ENCODE measurements around the gene ZNF619.

The ZNF619 gene

DNA sequence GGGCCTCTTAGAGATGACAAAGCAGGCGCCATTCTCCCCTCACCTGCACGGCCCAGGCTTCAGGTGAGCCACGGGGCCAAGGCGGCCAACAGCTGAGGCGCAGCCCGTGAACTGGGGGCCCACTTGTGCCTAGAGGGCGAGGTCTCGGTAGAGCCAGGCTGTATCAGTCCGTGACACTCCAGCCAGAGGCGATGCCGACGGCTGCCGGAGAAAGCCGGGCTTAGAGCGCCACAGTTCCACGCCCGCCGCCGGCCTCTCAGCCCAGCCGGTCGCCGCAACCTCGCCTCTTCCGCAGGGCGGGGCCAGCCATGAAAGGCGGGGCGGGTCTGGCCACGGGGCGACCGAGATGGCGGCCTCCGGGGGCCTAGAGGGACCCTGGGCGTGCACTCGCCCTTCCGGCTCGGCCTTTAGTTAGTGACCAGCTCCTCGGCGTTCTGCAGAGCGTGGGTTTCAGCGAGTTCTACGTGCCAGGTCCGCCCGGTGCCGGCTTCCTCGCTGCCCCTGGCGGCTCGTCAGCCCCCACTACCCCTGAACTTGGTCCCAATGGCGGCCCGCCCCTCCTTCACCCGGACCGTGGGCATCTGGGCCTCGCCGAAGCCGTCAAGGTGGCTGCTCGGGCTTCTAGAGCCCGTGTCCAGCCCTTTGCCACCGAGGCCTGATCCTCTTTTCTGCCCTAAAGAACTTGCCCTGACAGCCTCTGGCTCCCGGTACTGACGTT is 47.8 kb downstream of the ZNF619 start, which contains the start of gene ZNF621:
Gene ZNF621 (plus strand): TSS at position 393 of the 718 bp plus-strand sequence. CDS start 881 bp downstream, outside the sequence.
- peak within 1 kb of the TSS; percentile 97 for H2BK15ac ChIP-seq (ENCODE audit: low read depth, poor library complexity, severe bottlenecking)
- peak within 1 kb of the TSS in 1 of 2 experiments; percentile 57 for H3K23ac ChIP-seq (ENCODE audit: low read length in 2 of 2)
- H2BK12ac ChIP-seq (ENCODE audit: low read length in 2 of 2): peak within 1 kb of the TSS in 1 of 2 experiments; percentile 29
- peak within 1 kb of the TSS; percentile 59 for H2BK120ac ChIP-seq (ENCODE audit: low read depth, low read length)
- H3K4me2 ChIP-seq (ENCODE audit: low read length, poor library complexity, severe bottlenecking): peak within 1 kb of the TSS; percentile 92
- H3K27me3 ChIP-seq (ENCODE audit: control insufficient read depth in 1 of 2, insufficient read depth in 1 of 2, low read length in 2 of 2): no peaks in the 10 kb centered on the region
- peak within 1 kb of the TSS; percentile 100 for H4K8ac ChIP-seq (ENCODE audit: low read length)
- H2AFZ ChIP-seq (ENCODE audit: low read depth, low read length): peak within 1 kb of the TSS; percentile 96
- peaks cover 9% of the 10 kb centered on the region for H3K79me1 ChIP-seq (replicated peaks; ENCODE audit: low read length, poor library complexity, severe bottlenecking)
- H3K9ac ChIP-seq (ENCODE audit: low read length): peak within 1 kb of the TSS; percentile 99
- H3K18ac ChIP-seq (ENCODE audit: low read depth in 1 of 2, low read length in 2 of 2): peak within 1 kb of the TSS; percentile 94 to 99
- peaks cover 7% of the 10 kb centered on the region for H3K4me1 ChIP-seq (ENCODE audit: control insufficient read depth, insufficient read depth, low read depth, low read length)
- H2BK5ac ChIP-seq (ENCODE audit: low read depth, low read length, poor library complexity, severe bottlenecking): no peak within 1 kb of the TSS
- H3K9me3 ChIP-seq (ENCODE audit: control insufficient read depth, low read length): peaks cover 1% of the 10 kb centered on the region
- H3K36me3 ChIP-seq (ENCODE audit: control insufficient read depth in 1 of 2, insufficient read depth in 2 of 2, low read depth in 1 of 2, low read length in 2 of 2): peaks cover 9 to 35% of the 10 kb centered on the region in 2 experiments
- 2% methylated on average over 55 of the region's 59 CpGs for WGBS
- H4K91ac ChIP-seq (ENCODE audit: low read length): peak within 1 kb of the TSS; percentile 100
- DNase-seq: peak; percentile 83
- peak within 1 kb of the TSS; percentile 65 for H3K27ac ChIP-seq (ENCODE audit: low read length, poor library complexity, severe bottlenecking)
- H2AK5ac ChIP-seq (ENCODE audit: low read length, severe bottlenecking): no peak within 1 kb of the TSS
- peak within 1 kb of the TSS; percentile 90 to 97 for H3K4ac ChIP-seq (ENCODE audit: low read depth in 1 of 2, low read length in 2 of 2)
- peak within 1 kb of the TSS in 1 of 2 experiments; percentile 97 for H3K14ac ChIP-seq (ENCODE audit: low read length in 2 of 2)
- H3K4me3 ChIP-seq (ENCODE audit: insufficient read depth in 1 of 2, low read depth in 1 of 2, low read length in 2 of 2): peak within 1 kb of the TSS; percentile 72 to 98

DNA sequence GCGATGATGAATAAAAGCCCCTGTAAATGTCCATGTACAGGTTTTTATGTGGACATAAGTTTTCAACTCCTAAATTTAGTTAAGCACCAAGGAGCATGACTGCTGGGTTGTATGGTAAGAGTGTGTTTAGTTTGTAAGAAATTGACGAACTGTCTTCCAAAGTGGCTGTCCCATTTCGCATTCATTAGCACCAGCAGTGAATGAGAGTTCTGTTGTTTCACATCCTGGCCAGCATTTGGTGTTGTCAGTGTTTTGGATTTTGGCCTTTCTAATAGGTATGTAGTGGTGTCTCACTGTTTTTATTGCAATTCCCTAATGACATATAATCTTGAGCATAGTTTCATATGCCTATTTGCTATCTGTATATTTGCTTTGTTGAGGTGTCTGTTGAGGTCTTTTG is 51.5 kb downstream of the ZNF619 start:
- Histone ChIP-seq H3K4me3 (ENCODE audit: insufficient read depth in 1 of 2, low read depth in 1 of 2, low read length in 2 of 2) (no peak overlapping the region), H3K4ac (ENCODE audit: low read depth in 1 of 2, low read length in 2 of 2) (no peak overlapping the region), H3K23ac (ENCODE audit: low read length in 2 of 2) (no peak overlapping the region), H4K91ac (ENCODE audit: low read length) (no peak overlapping the region), H2BK15ac (ENCODE audit: low read depth, poor library complexity, severe bottlenecking) (no peak overlapping the region), H2BK120ac (ENCODE audit: low read depth, low read length) (no peak overlapping the region), H3K14ac (ENCODE audit: low read length in 2 of 2) (no peak overlapping the region), H3K4me2 (ENCODE audit: low read length, poor library complexity, severe bottlenecking) (no peak overlapping the region), H3K9ac (ENCODE audit: low read length) (no peak overlapping the region), H2AK5ac (ENCODE audit: low read length, severe bottlenecking) (no peak overlapping the region), H3K79me1 (replicated peaks; ENCODE audit: low read length, poor library complexity, severe bottlenecking) (peaks cover 24% of the 10 kb centered on the region), H3K27me3 (ENCODE audit: control insufficient read depth in 1 of 2, insufficient read depth in 1 of 2, low read length in 2 of 2) (no peaks in the 10 kb centered on the region), H3K9me3 (ENCODE audit: control insufficient read depth, low read length) (peaks cover 38% of the 10 kb centered on the region), H4K8ac (ENCODE audit: low read length) (no peak overlapping the region), H3K4me1 (ENCODE audit: control insufficient read depth, insufficient read depth, low read depth, low read length) (peaks cover 7% of the 10 kb centered on the region), H3K18ac (ENCODE audit: low read depth in 1 of 2, low read length in 2 of 2) (no peak overlapping the region), H2BK12ac (ENCODE audit: low read length in 2 of 2) (no peak overlapping the region), H3K36me3 (ENCODE audit: control insufficient read depth in 1 of 2, insufficient read depth in 2 of 2, low read depth in 1 of 2, low read length in 2 of 2) (peaks cover 34 to 72% of the 10 kb centered on the region in 2 experiments), H2BK5ac (ENCODE audit: low read depth, low read length, poor library complexity, severe bottlenecking) (no peak overlapping the region), H2AFZ (ENCODE audit: low read depth, low read length) (no peak overlapping the region), H3K27ac (ENCODE audit: low read length, poor library complexity, severe bottlenecking) (no peak overlapping the region)
- DNase-seq: no peak
- 98% methylated on average over 3 of the region's 3 CpGs for whole genome bisulfite sequencing

DNA sequence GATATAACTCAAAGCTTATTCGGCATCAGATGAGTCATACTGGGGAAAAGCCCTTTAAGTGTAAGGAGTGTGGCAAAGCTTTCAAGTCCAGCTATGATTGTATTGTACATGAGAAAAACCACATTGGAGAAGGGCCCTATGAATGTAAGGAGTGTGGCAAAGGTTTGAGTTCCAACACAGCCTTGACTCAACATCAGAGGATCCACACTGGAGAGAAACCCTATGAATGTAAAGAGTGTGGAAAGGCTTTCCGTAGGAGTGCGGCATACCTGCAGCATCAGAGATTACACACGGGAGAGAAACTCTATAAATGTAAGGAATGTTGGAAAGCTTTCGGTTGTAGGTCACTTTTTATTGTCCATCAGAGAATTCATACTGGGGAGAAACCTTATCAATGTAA is 55.3 kb downstream of the ZNF619 start:
- H2BK12ac ChIP-seq (ENCODE audit: low read length in 2 of 2): no peak overlapping the region
- no peak overlapping the region for H2AK5ac ChIP-seq (ENCODE audit: low read length, severe bottlenecking)
- no peak overlapping the region for H3K9ac ChIP-seq (ENCODE audit: low read length)
- H3K9me3 ChIP-seq (ENCODE audit: control insufficient read depth, low read length): peaks cover 65% of the 10 kb centered on the region
- H3K23ac ChIP-seq (ENCODE audit: low read length in 2 of 2): no peak overlapping the region
- peak overlapping the region in 1 of 2 experiments; percentile 40 for H3K4me3 ChIP-seq (ENCODE audit: insufficient read depth in 1 of 2, low read depth in 1 of 2, low read length in 2 of 2)
- no peak overlapping the region for H3K14ac ChIP-seq (ENCODE audit: low read length in 2 of 2)
- H3K4ac ChIP-seq (ENCODE audit: low read depth in 1 of 2, low read length in 2 of 2): no peak overlapping the region
- no peaks in the 10 kb centered on the region for H3K27me3 ChIP-seq (ENCODE audit: control insufficient read depth in 1 of 2, insufficient read depth in 1 of 2, low read length in 2 of 2)
- H2BK5ac ChIP-seq (ENCODE audit: low read depth, low read length, poor library complexity, severe bottlenecking): no peak overlapping the region
- H2AFZ ChIP-seq (ENCODE audit: low read depth, low read length): no peak overlapping the region
- no peak overlapping the region for H3K4me2 ChIP-seq (ENCODE audit: low read length, poor library complexity, severe bottlenecking)
- H3K79me1 ChIP-seq (replicated peaks; ENCODE audit: low read length, poor library complexity, severe bottlenecking): peaks cover 29% of the 10 kb centered on the region
- 96% methylated on average over 5 of the region's 5 CpGs for WGBS
- H4K91ac ChIP-seq (ENCODE audit: low read length): no peak overlapping the region
- no peak overlapping the region for H2BK15ac ChIP-seq (ENCODE audit: low read depth, poor library complexity, severe bottlenecking)
- no peak overlapping the region for H3K18ac ChIP-seq (ENCODE audit: low read depth in 1 of 2, low read length in 2 of 2)
- no peak overlapping the region for H4K8ac ChIP-seq (ENCODE audit: low read length)
- DNase-seq: no peak
- H2BK120ac ChIP-seq (ENCODE audit: low read depth, low read length): no peak overlapping the region
- H3K27ac ChIP-seq (ENCODE audit: low read length, poor library complexity, severe bottlenecking): no peak overlapping the region
- no peaks in the 10 kb centered on the region for H3K4me1 ChIP-seq (ENCODE audit: control insufficient read depth, insufficient read depth, low read depth, low read length)
- peaks cover 44 to 94% of the 10 kb centered on the region in 2 experiments for H3K36me3 ChIP-seq (ENCODE audit: control insufficient read depth in 1 of 2, insufficient read depth in 2 of 2, low read depth in 1 of 2, low read length in 2 of 2)

DNA sequence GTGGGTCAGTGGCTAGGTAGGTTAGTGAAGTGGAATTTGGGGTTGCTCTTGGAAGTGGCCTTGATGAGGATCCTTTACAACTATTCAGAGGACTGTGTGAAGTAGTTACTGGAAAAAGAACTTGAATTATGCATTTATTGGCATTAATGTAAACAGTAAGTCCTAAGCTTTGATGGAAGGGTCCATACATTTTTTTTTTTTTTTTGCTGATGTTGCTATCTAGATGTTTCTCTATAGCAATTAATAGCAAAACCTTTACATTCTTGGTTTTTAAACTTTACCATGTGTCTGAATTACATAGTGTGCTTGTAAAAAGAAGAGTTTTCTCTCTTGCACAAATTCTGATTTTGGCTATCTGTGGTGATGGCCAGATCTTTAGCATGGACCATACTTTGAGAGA is 57.4 kb downstream of the ZNF619 start:
- Histone ChIP-seq H3K4me3 (ENCODE audit: insufficient read depth in 1 of 2, low read depth in 1 of 2, low read length in 2 of 2) (no peak overlapping the region), H3K9me3 (ENCODE audit: control insufficient read depth, low read length) (peaks cover 72% of the 10 kb centered on the region), H4K8ac (ENCODE audit: low read length) (no peak overlapping the region), H3K4ac (ENCODE audit: low read depth in 1 of 2, low read length in 2 of 2) (no peak overlapping the region), H3K14ac (ENCODE audit: low read length in 2 of 2) (no peak overlapping the region), H3K36me3 (ENCODE audit: control insufficient read depth in 1 of 2, insufficient read depth in 2 of 2, low read depth in 1 of 2, low read length in 2 of 2) (peaks cover 41 to 92% of the 10 kb centered on the region in 2 experiments), H2BK12ac (ENCODE audit: low read length in 2 of 2) (no peak overlapping the region), H3K18ac (ENCODE audit: low read depth in 1 of 2, low read length in 2 of 2) (no peak overlapping the region), H2BK120ac (ENCODE audit: low read depth, low read length) (no peak overlapping the region), H2BK5ac (ENCODE audit: low read depth, low read length, poor library complexity, severe bottlenecking) (no peak overlapping the region), H3K4me1 (ENCODE audit: control insufficient read depth, insufficient read depth, low read depth, low read length) (no peaks in the 10 kb centered on the region), H3K79me1 (replicated peaks; ENCODE audit: low read length, poor library complexity, severe bottlenecking) (peaks cover 25% of the 10 kb centered on the region), H3K9ac (ENCODE audit: low read length) (no peak overlapping the region), H2BK15ac (ENCODE audit: low read depth, poor library complexity, severe bottlenecking) (no peak overlapping the region), H3K27me3 (ENCODE audit: control insufficient read depth in 1 of 2, insufficient read depth in 1 of 2, low read length in 2 of 2) (no peaks in the 10 kb centered on the region), H4K91ac (ENCODE audit: low read length) (no peak overlapping the region), H2AK5ac (ENCODE audit: low read length, severe bottlenecking) (no peak overlapping the region), H3K27ac (ENCODE audit: low read length, poor library complexity, severe bottlenecking) (no peak overlapping the region), H3K4me2 (ENCODE audit: low read length, poor library complexity, severe bottlenecking) (no peak overlapping the region), H2AFZ (ENCODE audit: low read depth, low read length) (no peak overlapping the region), H3K23ac (ENCODE audit: low read length in 2 of 2) (no peak overlapping the region)
- no peak for DNase-seq

Measured in mesenchymal stem cell (in vitro differentiated cells and primary cell).